ENCODE measurements around the gene LMNA. TPM values are rescaled to one million over a fixed set of nuclear protein-coding genes. Genes with fewer than 3 reads are reported as not detected.

The LMNA gene
- total RNA-seq, 1 donor from 2014 or later, result 20.5 TPM

DNA sequence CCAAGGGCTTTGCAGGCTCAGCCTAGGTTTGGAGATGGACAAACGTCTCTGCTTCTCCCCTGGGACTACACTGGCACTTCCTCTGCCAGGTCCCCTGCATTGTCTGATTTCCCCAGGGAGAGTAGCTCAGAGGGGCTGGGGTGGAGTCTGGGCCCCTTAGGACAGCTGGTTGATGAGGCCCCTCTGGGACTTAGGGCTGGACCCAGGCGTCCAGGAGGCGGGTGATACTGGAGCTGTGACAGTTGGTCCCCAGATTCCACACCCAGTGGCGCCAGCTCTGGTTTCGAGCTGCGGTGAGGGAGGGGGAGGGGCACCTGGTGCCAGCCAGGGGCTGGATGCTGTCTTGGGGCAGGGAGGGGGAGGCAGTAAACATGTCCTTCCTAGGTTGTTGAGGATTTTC lies 24.8 kb upstream of the LMNA start:
- Histone ChIP-seq H3K4me2 (no peak overlapping the region), H3K9me3 (ENCODE audit: low read depth) (no peaks in the 10 kb centered on the region), H3K9ac (no peak overlapping the region), H3K36me3 (peaks cover 6% of the 10 kb centered on the region), H3F3A (ENCODE audit: low read depth) (peaks cover 42% of the 10 kb centered on the region), H4K20me1 (ENCODE audit: low read depth) (peaks cover 100% of the 10 kb centered on the region), H3K4me1 (peaks cover 25% of the 10 kb centered on the region), H3K4me3 (no peak overlapping the region), H3K27ac (peak overlapping the region; percentile 27), H2AFZ (replicated peaks) (no peak overlapping the region), H3K27me3 (no peaks in the 10 kb centered on the region), H3K79me2 (ENCODE audit: low read depth) (peaks cover 100% of the 10 kb centered on the region)
- TF ChIP-seq, protein P1, sequence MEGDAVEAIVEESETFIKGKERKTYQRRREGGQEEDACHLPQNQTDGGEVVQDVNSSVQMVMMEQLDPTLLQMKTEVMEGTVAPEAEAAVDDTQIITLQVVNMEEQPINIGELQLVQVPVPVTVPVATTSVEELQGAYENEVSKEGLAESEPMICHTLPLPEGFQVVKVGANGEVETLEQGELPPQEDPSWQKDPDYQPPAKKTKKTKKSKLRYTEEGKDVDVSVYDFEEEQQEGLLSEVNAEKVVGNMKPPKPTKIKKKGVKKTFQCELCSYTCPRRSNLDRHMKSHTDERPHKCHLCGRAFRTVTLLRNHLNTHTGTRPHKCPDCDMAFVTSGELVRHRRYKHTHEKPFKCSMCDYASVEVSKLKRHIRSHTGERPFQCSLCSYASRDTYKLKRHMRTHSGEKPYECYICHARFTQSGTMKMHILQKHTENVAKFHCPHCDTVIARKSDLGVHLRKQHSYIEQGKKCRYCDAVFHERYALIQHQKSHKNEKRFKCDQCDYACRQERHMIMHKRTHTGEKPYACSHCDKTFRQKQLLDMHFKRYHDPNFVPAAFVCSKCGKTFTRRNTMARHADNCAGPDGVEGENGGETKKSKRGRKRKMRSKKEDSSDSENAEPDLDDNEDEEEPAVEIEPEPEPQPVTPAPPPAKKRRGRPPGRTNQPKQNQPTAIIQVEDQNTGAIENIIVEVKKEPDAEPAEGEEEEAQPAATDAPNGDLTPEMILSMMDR (IDR thresholded peaks at IDR 0.05), result no peak
- TF ChIP-seq EZH2phosphoT487 (IDR thresholded peaks at IDR 0.05) (no peak), EZH2 (IDR thresholded peaks at IDR 0.05) (no peak)
- Mint-ChIP-seq H3K27me3 (ENCODE audit: insufficient read depth, low read depth) (peaks cover 7% of the 10 kb centered on the region), H3K4me1 (peaks cover 44% of the 10 kb centered on the region), H3K9me3 (no peaks in the 10 kb centered on the region), H3K27ac (no peak overlapping the region), H3K4me3 (no peak overlapping the region), H3K36me3 (peaks cover 20% of the 10 kb centered on the region)
- no peak for DNase-seq (ENCODE audit: low spot score)

DNA sequence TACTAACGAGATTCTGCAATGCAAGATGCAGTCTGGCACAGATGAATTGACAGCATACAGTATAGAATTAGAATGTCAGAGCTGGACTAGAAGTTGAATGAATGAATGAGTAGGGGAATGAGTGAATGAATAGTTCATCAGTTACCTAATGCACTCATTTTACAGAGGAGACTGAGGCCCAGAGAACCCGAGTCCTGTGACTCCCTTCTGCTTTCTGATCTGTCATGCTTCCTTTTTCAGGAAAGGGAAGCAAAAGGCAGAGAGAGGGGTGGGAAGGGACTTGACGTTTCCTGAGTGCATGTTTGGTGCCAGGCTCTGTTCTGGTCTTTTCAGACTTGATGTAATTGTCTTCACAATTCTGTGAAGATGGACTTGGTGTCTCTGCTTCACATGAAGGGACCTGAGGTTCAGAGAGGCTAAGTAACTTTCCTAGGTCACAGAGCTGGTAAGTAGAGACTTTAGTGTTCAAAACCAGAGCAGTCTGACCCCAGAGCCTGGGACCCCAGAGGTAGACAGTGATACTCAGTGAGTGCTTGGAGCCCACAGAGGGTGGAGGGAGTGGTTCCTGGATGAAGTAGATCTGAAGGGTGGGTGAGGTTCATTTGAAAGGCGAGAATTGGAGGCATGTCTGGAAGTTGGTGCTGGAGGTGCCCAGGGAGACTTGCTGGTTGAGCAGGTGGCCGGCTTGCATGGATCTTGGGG lies 24.2 kb upstream of the LMNA start:
- peaks cover 24% of the 10 kb centered on the region for H3K36me3 Mint-ChIP-seq
- Histone ChIP-seq H3K4me1 (peaks cover 19% of the 10 kb centered on the region), H3K36me3 (peaks cover 6% of the 10 kb centered on the region), H4K20me1 (ENCODE audit: low read depth) (peaks cover 100% of the 10 kb centered on the region), H3K4me2 (no peak overlapping the region), H3K27me3 (no peaks in the 10 kb centered on the region), H3K9me3 (ENCODE audit: low read depth) (no peaks in the 10 kb centered on the region), H3K9ac (no peak overlapping the region), H3K79me2 (ENCODE audit: low read depth) (peaks cover 99% of the 10 kb centered on the region), H3F3A (ENCODE audit: low read depth) (peaks cover 41% of the 10 kb centered on the region), H3K27ac (peak overlapping the region; percentile 27), H3K4me3 (no peak overlapping the region), H2AFZ (replicated peaks) (no peak overlapping the region)
- no peaks in the 10 kb centered on the region for H3K9me3 Mint-ChIP-seq
- peak overlapping the region; percentile 73 for H3K4me3 Mint-ChIP-seq
- H3K4me1 Mint-ChIP-seq, result peaks cover 38% of the 10 kb centered on the region
- TF ChIP-seq, protein P1 (IDR thresholded peaks at IDR 0.05), result no peak
- TF ChIP-seq EZH2phosphoT487 (IDR thresholded peaks at IDR 0.05), result no peak
- no peak for TF ChIP-seq EZH2 (IDR thresholded peaks at IDR 0.05)
- peak overlapping the region; percentile 35 for H3K27ac Mint-ChIP-seq
- peaks cover 7% of the 10 kb centered on the region for H3K27me3 Mint-ChIP-seq (ENCODE audit: insufficient read depth, low read depth)
- no peak for DNase-seq (ENCODE audit: low spot score)

DNA sequence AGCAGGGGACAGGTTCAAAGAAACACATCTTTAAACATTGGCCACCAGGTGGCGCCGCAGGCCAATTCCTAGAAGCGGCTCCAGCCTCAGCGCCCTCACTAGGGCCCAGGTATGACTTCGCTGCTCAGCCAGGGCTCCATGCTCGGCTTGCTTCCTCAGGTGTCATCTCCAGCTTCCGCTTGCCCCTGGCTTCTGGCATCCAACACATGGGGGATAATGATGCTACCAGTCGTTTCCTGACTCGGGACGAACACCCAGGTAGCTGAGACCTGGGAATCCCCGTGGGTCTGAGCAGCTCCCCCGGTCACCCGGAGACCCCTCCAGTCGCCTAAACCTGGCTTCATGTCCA lies 23.7 kb upstream of the LMNA start:
- Mint-ChIP-seq H3K27me3 (ENCODE audit: insufficient read depth, low read depth) (peaks cover 7% of the 10 kb centered on the region), H3K9me3 (no peaks in the 10 kb centered on the region)

More for the DNA sequence above, 23.7 kb upstream of the LMNA start:
- no peak overlapping the region for H3K4me3 ChIP-seq
- H2AFZ ChIP-seq (replicated peaks), result no peak overlapping the region
- no peaks in the 10 kb centered on the region for H3K27me3 ChIP-seq
- no peaks in the 10 kb centered on the region for H3K9me3 ChIP-seq (ENCODE audit: low read depth)
- TF ChIP-seq, protein P1 (IDR thresholded peaks at IDR 0.05), result peak; percentile 87
- no peak for TF ChIP-seq EZH2 (IDR thresholded peaks at IDR 0.05)
- no peak for TF ChIP-seq EZH2phosphoT487 (IDR thresholded peaks at IDR 0.05)
- H3K4me1 ChIP-seq, result peaks cover 14% of the 10 kb centered on the region
- Mint-ChIP-seq H3K4me1 (peaks cover 36% of the 10 kb centered on the region), H3K36me3 (peaks cover 24% of the 10 kb centered on the region), H3K4me3 (peak overlapping the region; percentile 73), H3K27ac (peak overlapping the region; percentile 35)
- peaks cover 41% of the 10 kb centered on the region for H3F3A ChIP-seq (ENCODE audit: low read depth)
- peak; percentile 92 for DNase-seq (ENCODE audit: low spot score)
- H3K36me3 ChIP-seq, result peaks cover 6% of the 10 kb centered on the region
- no peak overlapping the region for H3K9ac ChIP-seq
- H3K79me2 ChIP-seq (ENCODE audit: low read depth), result peaks cover 94% of the 10 kb centered on the region
- H3K4me2 ChIP-seq, result no peak overlapping the region
- H3K27ac ChIP-seq, result no peak overlapping the region
- H4K20me1 ChIP-seq (ENCODE audit: low read depth), result peaks cover 100% of the 10 kb centered on the region
